Right atrium auricular region (tissue), 2 donors: ENCODE data around the gene GPSM1. TPM values are rescaled to one million over a fixed set of nuclear protein-coding genes. Genes with fewer than 3 reads are reported as not detected.

Experiments
- DNase-seq: peaks from one replicate; pipeline ENCODE4 v3.0.0-alpha.2; 2019; ENCODE audit warnings: low spot score
- H3K27ac ChIP-seq, 2 donors: fragments of 200-600 bp; sonication (generic); 1 replicate in 1 of 2; 2 replicates in 1 of 2; pipeline ENCODE4 v1.5.1; 2016 to 2019
- H3K27me3 ChIP-seq, 2 donors: fragments of 200-600 bp; sonication (generic); one replicate each; pipeline versions ENCODE4 v1.5.1 to v1.6.0; 2017 to 2019
- H3K36me3 ChIP-seq: fragments of 200-600 bp; sonication (generic); one replicate; pipeline ENCODE4 v1.5.1; 2016
- H3K4me1 ChIP-seq, 2 donors: fragments of 200-600 bp; sonication (generic); one replicate each; pipeline versions ENCODE4 v1.5.1 to v1.6.0; 2017 to 2019
- H3K4me3 ChIP-seq, 2 donors: fragments of 200-600 bp; sonication (generic); 1 replicate in 1 of 2; 2 replicates in 1 of 2; pipeline ENCODE4 v1.5.1; 2017 to 2019; ENCODE audit warnings: mild to moderate bottlenecking in 1 of 2, moderate library complexity in 1 of 2
- H3K9me3 ChIP-seq, 2 donors: fragments of 200-600 bp; sonication (generic); one replicate each; pipeline ENCODE4 v1.5.1; 2019
- total RNA-seq, 2 donors: library from RNA; depleted of rRNA; stranded (reverse); fragments of >200 nt; gene quantifications; one replicate each; pipeline ENCODE4 v1.1.0, GENCODE V29; 2016
- TF ChIP-seq, protein P1 (sequence below), 2 donors: fragments of 200-600 bp; sonication (generic); IDR thresholded peaks; one replicate each; pipeline ENCODE4 v1.5.1; 2019; ENCODE audit warnings: antibody characterized with exemption in 2 of 2

The GPSM1 gene
- total RNA-seq, 2 donors from 2014 or later, result 39.4 to 44.5 TPM

DNA sequence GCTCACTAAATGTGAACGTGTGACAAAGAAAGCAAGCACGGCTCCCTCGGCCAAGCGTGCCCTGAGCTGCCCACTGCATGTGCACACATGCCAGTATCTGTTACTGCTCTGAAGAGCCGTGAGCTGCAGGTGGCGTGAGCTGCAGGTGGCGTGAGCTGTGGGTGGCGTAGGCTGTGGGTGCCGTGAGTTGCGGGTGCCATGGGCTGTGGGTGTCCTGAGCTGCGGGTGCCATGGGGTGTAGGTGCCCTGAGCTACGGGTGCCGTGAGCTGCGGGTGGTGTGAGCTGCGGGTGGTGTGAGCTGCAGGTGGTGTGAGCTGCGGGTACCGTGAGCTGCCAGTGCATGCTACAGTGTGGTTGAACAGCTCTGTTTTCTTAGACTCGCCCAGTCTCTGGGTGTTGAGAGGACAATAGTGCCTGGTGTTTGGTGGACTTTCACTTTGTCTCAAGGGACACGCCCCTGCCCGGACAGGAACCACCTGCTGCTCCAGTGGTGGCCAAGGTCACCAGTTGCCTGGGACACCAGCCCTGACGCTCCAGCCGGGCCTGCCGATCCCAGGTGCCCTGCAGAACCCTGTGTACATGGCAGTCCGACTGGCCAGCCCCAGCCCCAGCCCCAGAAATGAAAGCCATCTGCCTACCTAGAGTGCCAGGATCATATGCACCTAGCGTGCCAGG lies 30.2 kb upstream of the GPSM1 start:
- Histone ChIP-seq H3K36me3 (no peaks in the 10 kb centered on the region), H3K27me3 (no peaks in the 10 kb centered on the region), H3K4me3 (no peak overlapping the region), H3K9me3 (no peaks in the 10 kb centered on the region), H3K27ac (no peak overlapping the region), H3K4me1 (no peaks in the 10 kb centered on the region)
- TF ChIP-seq, protein P1, sequence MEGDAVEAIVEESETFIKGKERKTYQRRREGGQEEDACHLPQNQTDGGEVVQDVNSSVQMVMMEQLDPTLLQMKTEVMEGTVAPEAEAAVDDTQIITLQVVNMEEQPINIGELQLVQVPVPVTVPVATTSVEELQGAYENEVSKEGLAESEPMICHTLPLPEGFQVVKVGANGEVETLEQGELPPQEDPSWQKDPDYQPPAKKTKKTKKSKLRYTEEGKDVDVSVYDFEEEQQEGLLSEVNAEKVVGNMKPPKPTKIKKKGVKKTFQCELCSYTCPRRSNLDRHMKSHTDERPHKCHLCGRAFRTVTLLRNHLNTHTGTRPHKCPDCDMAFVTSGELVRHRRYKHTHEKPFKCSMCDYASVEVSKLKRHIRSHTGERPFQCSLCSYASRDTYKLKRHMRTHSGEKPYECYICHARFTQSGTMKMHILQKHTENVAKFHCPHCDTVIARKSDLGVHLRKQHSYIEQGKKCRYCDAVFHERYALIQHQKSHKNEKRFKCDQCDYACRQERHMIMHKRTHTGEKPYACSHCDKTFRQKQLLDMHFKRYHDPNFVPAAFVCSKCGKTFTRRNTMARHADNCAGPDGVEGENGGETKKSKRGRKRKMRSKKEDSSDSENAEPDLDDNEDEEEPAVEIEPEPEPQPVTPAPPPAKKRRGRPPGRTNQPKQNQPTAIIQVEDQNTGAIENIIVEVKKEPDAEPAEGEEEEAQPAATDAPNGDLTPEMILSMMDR (IDR thresholded peaks at IDR 0.05), result no peak
- no peak for DNase-seq

DNA sequence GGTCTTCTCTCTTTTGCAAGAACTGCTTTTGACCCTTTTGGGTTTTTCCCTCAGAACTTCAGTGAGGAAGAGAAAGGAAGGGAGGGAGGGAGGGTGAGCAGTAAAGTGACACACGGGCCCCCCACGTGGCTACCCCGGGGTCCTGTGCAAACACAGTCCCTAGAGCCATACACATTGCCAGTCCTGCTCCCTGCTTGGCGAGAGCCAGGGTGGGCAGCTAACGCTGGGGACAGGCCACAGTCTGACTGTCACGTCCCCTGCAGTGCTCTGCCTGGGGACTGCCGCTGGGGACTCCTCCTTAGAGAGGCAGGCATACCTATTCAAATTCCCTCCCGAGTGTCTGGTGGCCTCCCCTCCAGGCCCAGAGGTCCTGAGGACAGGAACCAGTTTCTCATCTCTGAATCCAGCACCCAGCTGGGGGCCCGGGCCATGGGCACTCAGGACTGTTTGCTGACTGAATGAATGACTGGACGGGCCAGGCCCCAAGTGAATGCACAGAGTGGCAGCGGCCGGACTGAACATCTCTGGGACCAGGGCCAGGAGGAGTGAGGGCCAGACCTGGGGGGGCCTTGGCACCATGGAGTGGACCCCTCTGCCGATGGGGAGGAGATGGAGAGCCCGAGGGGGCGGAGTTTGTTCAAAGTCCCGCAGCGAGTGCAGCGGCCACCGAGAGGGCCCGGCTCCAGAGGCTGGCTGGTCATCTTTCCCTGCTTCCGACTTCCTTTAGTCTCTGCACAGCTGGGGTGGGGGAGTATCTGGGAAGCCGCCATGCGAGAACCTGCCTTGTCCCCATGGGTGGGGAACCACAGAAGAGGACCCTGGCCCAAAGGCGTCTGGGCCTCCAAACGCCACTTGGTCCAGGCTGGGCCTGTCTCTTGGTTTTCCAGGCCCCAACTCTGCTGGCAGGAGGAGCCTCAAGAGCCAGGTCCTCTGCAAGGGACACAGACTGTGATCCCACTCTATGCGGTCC lies 29.3 kb upstream of the GPSM1 start:
- TF ChIP-seq, protein P1 (IDR thresholded peaks at IDR 0.05), result no peak
- Histone ChIP-seq H3K9me3 (no peaks in the 10 kb centered on the region), H3K27ac (no peak overlapping the region), H3K4me1 (no peaks in the 10 kb centered on the region), H3K36me3 (no peaks in the 10 kb centered on the region), H3K4me3 (no peak overlapping the region), H3K27me3 (no peaks in the 10 kb centered on the region)
- no peak for DNase-seq

GRCh38 chr9:136299116-136299515 lies 28.2 kb upstream of the GPSM1 start:
- TF ChIP-seq, protein P1 (IDR thresholded peaks at IDR 0.05), result no peak
- H3K4me1 ChIP-seq, result no peaks in the 10 kb centered on the region
- no peak overlapping the region for H3K4me3 ChIP-seq
- no peak for DNase-seq
- H3K9me3 ChIP-seq, result no peaks in the 10 kb centered on the region
- no peak overlapping the region for H3K27ac ChIP-seq
- H3K27me3 ChIP-seq, result no peaks in the 10 kb centered on the region
- no peaks in the 10 kb centered on the region for H3K36me3 ChIP-seq

- TF ChIP-seq, protein P1 (IDR thresholded peaks at IDR 0.05), result no peak
- Histone ChIP-seq H3K4me3 (no peak overlapping the region), H3K27me3 (no peaks in the 10 kb centered on the region)
Measured at GRCh38 chr9:136299541-136299940, 27.8 kb upstream of the GPSM1 start.

GRCh38 chr9:136300016-136300545 lies 27.3 kb upstream of the GPSM1 start:
- Histone ChIP-seq H3K4me3 (no peak overlapping the region), H3K36me3 (no peaks in the 10 kb centered on the region), H3K4me1 (no peaks in the 10 kb centered on the region), H3K27me3 (no peaks in the 10 kb centered on the region), H3K27ac (no peak overlapping the region), H3K9me3 (no peaks in the 10 kb centered on the region)
- no peak for DNase-seq
- TF ChIP-seq, protein P1 (IDR thresholded peaks at IDR 0.05), result no peak

More at GRCh38 chr9:136299541-136299940, 27.8 kb upstream of the GPSM1 start:
- no peak for DNase-seq
- Histone ChIP-seq H3K27ac (no peak overlapping the region), H3K36me3 (no peaks in the 10 kb centered on the region), H3K9me3 (no peaks in the 10 kb centered on the region), H3K4me1 (no peaks in the 10 kb centered on the region)
